NCI-H1092 treated with DMSO at 0.1 percent for 48 hours (cell line): ENCODE results near the gene SNED1.

Source experiments
- DNase-seq: peaks from one replicate; lab custom pipeline; 2025; lab: John Stamatoyannopoulos, UW

Gene SNED1

DNA sequence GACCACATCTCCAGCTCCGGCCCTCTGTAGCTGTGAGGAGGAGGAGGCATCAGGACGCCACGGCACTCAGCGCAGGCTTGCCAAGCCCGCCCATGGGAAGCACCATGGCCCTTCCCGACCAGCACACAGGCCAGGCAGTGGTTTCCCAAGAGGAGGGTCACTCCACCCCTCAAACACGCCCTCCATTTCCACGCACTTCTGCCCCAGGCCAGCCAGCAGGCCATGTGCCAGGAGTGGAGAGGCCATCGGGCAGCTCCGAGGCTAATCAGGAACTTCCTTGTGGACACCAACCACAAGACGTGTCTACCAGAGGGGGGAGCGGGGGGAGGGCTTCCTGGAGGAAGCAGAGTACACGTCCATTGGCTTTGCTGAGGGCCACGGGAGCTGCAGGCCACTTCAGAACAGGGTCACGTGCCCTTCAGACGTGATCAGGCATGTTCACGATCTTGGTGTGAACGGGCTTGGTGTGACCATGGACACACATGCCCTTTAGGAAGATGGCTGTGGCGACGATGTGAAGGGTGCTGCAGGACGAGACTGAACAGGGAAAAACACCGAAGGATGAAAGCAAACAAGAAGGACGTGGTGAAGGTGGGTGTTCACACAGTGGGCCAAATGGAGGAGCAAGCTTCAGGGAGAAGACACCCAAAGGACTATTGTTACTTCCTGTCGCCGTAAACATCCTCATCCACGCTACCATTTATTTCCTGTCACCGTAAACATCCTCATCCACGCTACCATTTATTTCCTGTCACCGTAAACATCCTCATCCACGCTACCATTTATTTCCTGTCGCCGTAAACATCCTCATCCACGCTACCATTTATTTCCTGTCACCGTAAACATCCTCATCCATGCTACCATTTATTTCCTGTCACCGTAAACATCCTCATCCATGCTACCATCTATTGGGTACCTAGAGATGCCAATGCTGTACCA is 110.1 kb downstream of the SNED1 start:
- no peak for DNase-seq

DNA sequence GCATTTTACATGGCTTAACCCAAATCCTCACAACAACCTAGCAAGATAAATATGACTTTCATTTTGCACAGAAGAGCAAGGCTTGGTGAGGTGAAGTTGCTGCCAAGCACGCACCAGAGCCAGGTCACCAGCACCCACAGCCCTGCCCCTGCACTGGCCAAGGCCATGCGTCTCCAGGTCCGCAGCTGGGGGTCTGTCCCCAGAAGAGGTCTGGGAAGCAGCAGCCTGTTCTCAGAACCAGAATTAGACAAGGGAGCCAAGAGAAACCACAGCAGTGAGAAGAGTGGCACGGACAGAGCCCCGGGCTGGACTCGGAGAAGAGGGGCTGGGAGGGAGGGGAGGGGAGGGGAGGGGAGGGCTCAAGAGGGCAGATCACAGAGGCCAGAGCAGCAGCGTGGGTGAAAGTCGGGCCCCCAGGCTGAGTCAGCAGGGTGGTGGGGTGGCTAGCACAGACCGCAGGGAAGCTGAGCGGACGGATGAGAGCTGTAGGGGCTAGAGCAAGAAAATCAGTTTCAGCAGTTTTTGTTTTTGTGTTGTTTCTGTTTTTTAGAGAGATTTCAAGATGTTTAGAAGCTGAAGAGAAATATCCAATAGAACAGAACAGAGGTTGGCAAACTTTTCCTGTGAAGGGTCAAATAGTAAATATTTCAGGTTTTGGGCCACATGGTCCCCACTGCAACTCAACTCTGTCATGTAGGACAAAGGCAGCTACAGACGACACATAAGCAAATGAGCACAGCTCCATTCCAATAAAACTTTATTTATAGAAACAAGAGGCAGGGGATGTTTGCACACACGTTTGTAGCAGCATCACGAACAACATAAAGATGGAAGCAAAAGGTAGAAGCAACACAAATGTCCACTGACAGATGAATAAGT is 111.0 kb downstream of the SNED1 start:
- no peak for DNase-seq

DNA sequence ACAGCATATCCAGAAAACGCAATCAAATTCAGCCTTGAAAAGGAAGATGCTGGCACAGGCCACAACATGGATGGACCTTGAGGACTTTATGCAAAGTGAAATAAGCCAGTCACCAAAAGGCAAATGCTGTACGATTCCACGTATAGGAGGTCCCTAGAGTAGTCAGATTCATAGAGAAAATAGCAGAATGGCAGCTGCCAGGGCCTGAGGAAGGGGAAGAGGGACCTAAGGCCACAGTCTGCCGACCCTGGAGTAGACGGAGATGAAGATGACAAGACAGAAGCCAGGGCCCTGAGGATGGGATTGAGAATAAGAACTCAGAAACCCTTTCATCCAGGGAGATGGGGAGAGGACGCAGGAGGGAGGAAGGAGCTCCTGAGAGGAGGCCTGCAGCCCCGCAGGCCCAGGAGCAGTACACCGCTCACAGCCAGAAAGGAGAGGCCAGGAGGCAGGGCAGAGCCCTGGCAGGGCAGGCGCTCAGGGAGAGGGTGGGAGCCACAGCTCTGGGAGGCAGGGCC is 111.7 kb downstream of the SNED1 start:
- no peak for DNase-seq

DNA sequence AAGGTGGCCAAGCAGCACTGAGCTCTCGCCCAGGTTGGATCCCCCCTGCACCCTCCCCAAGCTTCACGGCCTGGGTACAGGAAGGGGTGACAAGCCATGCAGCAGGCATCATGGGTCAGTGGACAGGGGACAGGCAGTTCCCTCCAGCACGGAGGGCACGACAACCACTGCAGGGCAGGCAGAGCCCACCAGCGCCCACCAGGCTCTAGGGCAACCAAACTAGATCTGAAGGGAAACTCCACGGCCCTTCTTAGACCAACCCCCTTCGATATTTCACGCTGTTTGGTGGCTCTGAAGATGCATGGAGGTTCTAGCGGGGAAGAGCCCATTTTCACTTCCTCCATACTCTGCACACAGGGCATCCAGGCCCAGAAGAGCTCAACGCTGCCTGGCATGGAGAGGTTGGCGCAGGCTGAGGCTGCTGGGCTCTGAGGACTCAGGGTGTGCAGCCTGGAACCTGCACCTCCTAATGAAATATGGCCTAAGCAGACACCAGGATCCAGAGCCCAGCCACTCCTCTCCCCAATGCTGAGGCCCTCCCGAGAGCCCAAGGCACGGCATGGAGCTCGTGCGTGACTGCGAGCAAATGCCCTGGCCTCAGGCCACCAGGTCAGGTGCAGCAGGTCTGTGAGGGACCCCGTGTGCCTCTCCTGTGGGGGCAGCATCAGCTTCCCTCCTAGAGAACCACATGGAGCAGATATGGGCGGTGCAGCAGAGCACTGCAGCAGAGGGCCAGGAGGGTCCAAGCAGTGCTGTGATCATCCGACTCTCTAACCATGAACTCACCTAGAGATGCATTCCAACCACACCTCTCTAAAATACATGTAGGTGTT is 112.4 kb downstream of the SNED1 start:
- no peak for DNase-seq

DNA sequence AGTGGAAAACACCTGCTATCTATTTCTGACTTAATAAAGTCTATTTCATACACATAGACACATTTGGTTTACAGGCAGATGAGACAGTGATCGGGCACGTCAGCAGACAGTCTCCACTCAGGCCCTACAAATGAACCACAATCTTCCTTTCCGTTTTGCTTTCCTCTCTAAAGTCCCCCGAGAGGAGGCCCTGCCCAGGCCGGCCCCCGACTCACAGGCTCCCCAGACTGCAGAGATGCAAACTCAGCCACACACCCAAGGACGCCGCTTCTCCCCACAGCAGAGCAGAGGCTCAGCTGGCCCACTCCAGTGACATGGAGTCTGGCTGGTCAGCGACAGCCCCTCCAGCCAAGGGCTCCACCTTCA is 113.0 kb downstream of the SNED1 start:
- no peak for DNase-seq

DNA sequence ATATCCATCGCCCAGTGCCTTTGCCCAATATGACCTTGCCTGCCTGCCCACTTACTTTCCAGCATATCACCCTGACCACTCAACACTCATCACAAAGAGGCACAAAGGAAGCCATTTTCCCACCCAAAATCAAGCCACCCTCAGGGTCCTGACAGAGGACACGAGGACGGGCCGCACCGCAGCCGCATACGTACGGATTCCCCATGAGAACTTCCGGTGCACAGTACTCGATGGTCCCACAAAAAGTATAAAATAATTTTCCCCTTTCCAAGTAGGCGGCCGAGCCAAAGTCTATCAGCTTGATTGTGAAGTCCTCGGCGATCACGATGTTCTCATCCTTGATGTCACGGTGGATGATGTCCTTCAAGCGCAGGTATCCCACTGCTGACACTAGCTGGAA is 113.6 kb downstream of the SNED1 start:
- DNase-seq = no peak

DNA sequence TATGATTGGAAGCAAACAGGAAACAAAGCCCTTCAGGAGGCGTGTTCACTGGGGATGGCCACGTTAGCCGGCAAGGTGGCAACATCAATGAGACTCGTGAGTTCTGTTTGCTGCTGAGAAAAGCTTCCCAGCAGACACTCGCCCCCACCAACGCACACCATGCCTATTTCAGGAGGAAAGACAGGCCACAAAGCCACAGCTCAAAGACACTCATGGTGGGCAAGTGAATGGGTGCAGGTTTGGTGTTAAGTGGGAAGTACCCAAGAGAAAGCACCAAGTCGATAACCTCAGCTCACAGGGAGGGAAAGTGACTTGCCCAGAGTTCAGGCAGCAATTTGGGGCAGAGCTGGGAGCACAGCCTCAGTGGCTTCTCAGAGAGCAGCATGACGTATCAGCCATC is 114.2 kb downstream of the SNED1 start:
- DNase-seq = no peak

DNA sequence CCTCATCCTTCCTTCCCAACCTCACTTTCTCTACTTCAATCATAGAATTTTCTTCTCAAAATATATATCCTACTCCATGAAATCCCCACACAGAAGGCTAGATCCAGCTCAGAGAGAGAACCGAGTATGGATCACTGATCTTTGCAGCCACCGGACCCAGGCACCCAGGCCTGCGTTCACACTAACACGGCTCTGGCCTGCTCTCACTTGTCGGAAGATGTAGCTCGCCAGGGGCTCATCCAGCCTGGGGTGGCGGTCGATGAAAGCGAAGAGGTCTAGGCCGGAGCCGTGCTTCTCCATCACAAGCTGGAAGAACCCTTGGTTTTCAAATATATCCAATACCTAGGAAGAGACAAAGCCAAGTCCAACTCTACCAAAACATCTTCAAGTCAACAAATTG is 116.4 kb downstream of the SNED1 start:
- no peak for DNase-seq

DNA sequence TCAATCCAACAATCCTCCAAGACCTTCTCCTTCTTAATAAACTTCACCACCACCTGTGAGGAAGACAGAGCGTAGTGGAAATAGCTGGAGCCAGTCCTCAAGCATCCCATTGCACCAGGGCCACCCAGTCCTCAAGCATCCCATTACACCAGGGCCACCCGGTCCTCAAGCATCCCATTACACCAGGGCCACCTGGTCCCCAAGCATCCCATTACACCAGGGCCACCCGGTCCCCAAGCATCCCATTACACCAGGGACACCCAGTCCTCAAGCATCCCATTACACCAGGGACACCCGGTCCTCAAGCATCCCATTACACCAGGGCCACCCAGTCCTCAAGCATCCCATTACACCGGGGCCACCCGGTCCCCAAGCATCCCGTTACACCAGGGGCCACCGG is 116.9 kb downstream of the SNED1 start:
- no peak for DNase-seq

DNA sequence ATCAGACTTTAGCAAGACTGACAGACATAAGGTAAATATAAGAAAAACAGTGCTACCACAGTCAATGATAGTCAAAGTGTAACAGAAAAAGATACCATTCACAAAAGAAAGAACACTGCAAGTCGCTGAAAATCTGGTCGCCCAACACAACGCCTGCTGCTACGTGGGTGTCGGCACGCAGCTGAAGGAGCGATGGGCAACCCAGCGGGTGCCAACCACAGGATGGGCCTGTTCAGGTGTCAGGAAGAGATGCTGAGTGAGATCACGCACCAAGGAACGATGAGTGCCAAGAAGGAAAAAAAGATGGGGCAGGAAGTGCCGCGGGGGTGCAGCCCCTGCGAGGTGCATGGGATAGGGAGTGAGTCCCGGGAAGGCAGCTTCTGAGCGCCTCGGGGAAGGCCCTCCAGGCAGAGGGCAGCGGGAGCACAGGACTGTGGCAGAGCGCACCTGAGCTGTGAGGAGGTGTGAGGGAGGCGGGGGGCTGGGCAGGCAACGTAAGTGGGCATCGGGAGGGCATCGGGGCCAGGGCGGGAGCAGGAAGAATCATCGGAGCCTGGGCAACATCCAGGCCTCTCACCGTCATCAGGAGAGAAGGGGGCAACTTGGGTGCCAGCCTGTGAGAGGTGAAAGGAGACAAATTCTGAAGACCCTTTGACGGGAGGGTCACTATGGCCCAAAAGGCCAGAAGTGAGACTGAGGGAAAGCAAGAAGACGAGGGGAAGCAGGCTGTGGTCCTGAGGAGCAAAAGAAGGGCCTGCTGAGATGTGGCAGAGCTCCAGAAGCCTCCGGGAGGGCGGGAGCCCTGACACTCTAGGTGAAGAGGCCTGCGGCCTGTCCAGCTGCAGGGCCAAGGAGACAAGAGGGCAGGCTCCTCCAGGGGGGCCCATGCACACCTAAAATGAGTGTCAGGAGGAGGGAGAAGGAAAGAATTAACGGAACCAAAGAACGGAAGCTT is 118.5 kb downstream of the SNED1 start:
- no peak for DNase-seq

DNA sequence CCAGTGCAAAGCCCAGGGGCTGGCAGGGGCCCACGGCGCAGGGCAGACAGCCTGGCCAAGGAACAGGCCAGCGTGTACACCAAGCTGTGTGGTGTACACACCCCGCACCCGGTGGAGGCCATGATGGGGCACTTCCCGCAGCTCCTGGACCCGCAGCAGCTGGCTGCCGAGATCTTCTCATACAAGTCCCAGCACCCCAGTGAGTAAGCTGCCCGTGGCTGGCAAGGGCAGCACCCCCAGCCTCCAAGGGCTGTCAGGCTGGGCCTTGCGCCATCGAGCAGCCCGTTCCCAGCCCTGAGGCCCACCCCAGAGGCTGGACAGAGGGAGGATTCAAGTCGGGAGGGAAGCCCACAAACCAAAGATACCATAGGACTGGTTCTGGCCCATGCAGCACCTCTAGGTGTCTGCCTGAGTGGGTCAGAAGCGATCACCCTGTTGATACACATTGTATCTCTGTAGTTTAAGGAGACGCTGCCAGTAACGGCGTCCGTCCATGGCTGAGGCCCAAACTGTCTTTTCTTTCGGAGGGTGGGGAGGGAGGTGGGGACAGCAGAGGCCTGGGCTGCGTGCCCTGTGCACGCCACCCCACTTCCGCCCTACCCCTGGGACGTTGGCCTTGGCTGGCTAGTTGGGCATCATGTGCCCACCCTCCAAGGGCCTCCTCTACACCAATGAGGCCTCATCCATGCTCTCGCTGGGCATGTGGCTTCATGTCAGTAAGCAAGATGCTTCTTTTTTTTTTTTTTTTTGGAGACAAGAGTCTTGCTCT is 120.5 kb downstream of the SNED1 start:
- DNase-seq = no peak

DNA sequence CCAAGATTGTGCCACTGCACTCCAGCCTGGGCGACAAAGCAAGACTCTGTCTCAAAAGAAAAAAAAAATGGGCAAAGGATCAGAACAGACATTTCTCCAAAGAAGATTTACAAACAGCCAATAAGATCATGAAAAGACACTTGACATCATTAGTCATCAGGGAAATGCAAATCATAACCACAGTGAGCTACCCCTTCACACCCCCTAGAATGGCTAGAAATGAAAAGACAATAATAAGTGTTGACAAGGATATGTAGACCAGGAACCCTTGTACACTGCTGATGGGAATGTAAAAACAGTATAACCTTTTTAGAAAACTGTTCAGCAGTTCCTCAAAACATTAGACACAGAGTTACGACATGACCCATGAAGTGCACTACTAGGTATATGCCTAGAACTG is 122.0 kb downstream of the SNED1 start:
- no peak for DNase-seq

DNA sequence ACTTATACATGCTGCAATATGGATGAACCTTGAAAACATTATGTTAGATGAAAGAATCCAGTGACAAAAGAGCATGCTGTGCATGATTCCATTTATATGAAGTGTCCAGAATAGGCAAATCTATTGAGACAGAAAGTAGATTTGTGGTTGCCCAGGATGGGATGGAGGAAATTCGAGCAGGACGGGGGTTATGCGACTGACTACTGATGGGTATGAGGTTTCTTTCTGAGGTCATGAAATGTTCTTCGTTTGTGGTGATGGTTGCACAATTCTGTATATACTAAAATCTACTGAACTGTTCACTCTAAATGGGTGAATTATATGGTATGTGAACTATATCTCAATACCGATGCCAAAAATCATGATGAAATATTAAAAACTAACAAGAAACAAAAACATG is 122.6 kb downstream of the SNED1 start:
- DNase-seq = no peak

DNA sequence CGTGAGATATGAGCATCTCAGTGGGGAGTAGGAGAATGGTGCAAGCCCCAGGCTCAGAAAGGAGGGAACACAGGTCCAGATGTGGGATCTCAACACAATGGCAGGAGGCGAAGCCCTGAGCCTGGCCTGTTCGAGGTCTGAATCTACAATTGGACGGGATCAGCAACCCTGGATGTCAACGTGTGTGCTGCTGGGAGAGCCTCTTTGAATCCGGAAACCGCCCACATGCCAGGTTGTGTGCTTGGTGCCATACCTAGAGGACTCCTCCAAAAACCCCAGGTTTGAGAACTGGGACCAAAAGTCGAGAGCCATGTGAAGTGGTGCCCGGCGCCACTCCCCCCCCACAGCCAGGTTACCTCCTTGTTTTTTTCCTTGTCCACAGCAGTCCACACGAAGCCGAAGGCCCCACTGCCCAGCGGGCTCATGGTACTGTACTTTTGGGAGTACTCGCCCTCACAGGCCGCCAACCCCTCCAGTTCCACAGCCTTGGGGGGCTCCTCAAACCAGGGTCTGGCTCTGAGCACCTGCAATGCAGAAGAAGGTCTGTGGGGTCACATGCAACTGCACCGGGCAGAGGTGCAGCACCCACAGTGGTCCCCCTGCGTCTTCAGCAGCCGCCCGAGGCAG is 124.1 kb downstream of the SNED1 start:
- no peak for DNase-seq

DNA sequence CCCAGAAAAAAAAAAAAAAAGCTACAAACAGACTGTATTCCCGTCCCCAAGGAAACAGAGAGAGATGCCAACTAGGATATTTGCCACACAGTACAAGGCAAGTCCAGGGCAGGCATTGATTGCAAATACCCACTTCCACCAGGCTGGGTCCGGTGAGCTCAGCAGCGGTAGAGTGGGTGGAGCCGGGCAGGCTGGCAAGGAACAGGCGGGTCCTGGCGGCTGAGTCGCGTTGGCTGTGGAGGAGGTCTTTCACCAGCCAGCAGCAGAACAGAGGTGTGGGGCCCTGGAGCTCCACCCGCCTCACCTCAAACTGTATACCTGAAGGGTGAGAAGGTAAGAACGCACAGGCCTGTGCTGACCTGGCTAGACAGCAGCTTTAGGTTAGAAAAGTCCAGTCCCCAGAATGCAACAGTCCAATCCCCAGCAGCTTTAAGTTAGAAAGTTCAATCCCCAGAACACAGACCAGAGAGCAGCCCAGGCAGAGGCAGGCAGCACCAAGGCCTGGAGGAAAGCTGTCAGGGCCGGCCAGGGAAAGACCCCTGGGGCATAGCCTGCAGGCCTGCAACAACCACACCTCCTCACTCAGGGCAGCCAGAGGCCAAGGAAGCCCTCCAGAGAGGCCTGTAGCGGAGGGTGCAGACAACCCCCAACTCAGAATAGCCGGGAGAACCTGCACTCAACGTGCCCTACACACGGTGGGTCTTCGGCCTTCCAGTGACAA is 125.6 kb downstream of the SNED1 start:
- DNase-seq = no peak

DNA sequence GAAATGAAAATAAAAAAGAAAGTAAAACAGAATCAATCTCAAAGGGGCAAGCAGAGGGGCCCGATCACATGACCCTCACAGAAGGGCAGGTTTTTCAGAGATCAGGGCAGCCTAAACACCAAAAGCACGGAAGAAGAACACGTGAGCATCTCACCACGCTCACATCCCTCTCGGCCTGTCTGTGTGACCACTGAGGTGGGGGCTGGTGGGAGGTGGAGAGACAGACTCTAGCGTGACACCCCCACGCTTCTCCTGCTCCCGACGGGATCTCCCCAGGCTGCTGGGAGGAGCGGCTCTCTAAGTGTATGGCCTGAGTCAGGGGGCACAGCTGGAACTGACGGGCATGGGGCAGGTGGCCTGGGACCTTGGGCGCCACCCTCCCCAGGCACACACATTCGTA is 127.2 kb downstream of the SNED1 start:
- DNase-seq = no peak

DNA sequence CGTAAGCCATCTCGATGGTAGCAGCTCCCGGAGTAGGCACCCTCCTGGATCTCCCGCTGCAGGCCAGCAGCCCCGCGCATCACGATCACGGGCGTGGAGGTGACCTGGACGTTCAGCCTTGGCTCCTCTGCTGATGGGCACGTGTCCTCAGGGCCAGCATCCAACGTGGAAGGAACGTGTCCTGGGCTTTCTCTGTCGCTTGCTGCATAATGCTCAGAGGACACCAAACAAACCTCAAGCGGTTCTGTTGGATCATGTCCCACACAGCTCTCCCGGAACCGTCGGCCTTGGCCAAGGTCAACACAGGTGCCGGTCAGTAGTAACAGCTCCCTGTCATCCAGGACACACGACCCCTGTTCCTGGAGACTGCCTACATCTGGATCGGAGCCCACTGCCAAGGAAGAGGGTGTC is 127.8 kb downstream of the SNED1 start:
- DNase-seq = no peak

DNA sequence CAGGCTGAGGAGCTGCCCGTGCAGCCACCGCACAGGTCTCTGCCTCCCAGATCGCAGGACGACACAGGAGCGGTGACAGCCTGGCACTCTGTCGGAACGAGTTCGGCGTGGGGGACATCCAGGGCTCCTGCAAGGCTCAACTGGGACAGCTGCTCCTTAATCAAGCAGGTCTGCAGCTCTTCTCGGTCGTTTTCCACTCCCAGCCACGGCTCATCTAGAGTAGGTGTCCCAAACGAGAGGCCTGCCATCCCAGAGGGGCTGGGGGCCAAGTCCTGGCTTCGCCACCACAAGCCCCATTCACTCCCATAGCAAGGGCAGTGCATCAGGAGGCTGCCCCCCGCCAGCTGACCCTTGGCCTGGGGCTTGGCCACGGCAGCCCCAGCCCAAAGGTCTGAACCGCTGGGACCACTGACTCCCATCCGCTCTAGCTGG is 128.4 kb downstream of the SNED1 start:
- DNase-seq = no peak

DNA sequence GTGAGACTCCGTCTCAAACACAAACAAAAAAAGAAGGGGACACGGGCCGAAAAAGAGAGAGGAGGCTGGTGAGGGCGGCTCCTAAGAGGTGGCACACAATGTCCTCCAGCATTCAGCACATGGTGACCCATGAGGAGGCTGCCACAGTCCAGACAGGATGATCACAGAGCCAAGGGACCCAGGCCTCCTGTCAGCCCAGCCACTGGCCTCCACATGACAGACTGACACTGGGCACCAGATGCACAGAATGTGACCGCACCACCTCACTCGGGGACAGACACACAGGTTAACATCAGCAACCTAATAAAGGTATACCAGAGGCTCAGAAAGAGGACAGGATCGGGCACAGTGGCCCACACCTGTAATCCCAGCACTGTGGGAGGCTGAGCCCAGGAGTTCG is 129.8 kb downstream of the SNED1 start:
- DNase-seq = no peak
